Measurements from ENCODE around the gene NEURL1B.

Gene NEURL1B

DNA sequence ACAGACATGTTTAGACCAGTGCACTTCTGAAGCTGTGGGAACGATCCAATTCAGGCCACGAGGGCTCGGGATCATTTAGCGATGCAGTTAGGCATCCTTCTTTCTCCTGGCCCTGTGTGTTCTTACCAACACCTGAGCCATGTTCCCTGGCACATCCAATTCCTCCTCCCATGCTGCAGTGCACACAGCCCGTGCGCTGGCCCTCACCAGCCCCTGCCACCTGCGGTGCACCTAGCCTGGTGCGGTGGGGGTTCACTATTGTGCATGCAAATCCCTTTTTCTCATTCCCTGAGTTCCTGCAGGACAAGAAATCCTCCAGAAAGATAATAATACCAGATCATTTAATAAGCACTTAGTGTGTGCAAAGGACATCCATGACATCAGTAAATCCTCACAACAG, 53.5 kb downstream of the NEURL1B start:
- TF ChIP-seq, protein P1, sequence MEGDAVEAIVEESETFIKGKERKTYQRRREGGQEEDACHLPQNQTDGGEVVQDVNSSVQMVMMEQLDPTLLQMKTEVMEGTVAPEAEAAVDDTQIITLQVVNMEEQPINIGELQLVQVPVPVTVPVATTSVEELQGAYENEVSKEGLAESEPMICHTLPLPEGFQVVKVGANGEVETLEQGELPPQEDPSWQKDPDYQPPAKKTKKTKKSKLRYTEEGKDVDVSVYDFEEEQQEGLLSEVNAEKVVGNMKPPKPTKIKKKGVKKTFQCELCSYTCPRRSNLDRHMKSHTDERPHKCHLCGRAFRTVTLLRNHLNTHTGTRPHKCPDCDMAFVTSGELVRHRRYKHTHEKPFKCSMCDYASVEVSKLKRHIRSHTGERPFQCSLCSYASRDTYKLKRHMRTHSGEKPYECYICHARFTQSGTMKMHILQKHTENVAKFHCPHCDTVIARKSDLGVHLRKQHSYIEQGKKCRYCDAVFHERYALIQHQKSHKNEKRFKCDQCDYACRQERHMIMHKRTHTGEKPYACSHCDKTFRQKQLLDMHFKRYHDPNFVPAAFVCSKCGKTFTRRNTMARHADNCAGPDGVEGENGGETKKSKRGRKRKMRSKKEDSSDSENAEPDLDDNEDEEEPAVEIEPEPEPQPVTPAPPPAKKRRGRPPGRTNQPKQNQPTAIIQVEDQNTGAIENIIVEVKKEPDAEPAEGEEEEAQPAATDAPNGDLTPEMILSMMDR (conservative IDR thresholded peaks at IDR 0.05; ENCODE audit: low read length): no peak
- no peak for TF ChIP-seq EZH2phosphoT487 (IDR thresholded peaks at IDR 0.05; ENCODE audit: borderline replicate concordance)
- no peaks in the 10 kb centered on the region for H3F3A ChIP-seq (ENCODE audit: low read depth)
- H3K27me3 ChIP-seq (ENCODE audit: insufficient read depth, low read length, poor library complexity, severe bottlenecking): no peaks in the 10 kb centered on the region

DNA sequence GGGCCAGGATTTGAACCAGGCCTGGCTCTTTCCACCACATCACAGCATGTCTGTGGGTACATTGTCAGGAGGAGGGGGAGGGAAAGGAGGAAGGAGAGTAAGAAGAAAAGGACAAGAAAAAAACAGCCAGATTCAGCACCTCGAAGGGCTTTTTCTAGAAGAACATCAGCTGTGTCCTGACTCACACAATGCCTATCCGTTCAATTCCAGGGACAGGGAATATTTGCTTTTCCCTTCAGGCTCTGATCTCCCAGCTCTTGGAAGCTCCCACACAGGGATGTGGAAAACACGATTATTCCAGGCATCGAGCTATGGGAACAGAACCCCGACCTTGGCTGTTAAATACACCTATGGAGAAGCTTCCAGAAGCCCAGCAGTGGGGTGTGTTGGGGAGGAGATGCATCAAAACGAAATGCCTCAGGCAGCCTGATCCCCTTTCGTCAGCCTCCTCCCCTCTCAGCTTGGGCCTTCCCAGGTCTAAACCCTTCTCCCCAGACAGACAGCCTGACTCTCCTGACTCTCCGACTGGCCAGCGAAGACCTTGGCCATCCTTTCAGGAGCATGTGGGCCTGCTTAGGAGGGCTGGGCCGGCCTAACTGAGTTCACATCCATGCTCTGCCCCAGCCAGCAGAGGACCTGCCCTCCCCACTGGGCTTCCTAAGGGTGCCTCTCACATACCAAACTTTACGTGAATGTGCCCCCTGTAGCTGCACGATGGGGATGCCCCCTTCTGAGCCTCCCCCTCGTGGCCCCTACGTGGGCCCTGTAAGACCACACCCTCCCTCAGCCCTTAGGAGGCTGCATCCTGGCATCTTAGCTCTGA, 54.4 kb downstream of the NEURL1B start:
- Histone ChIP-seq H3K27me3 (ENCODE audit: insufficient read depth, low read length, poor library complexity, severe bottlenecking) (no peaks in the 10 kb centered on the region), H3K79me2 (ENCODE audit: insufficient read depth, low read length) (no peaks in the 10 kb centered on the region), H3K9me3 (ENCODE audit: insufficient read depth, low read depth, low read length) (no peaks in the 10 kb centered on the region), H4K20me1 (ENCODE audit: insufficient read depth, low read length, poor library complexity, severe bottlenecking) (no peaks in the 10 kb centered on the region), H3K36me3 (ENCODE audit: insufficient read depth, low read length) (no peaks in the 10 kb centered on the region), H3K4me2 (ENCODE audit: low read depth, low read length, poor library complexity, severe bottlenecking) (no peak overlapping the region), H2AFZ (ENCODE audit: low read length) (no peak overlapping the region), H3K9ac (ENCODE audit: low read depth, low read length, poor library complexity, severe bottlenecking) (no peak overlapping the region), H3K4me3 (ENCODE audit: low read length, poor library complexity, severe bottlenecking) (no peak overlapping the region), H3K4me1 (ENCODE audit: insufficient read depth, low read length, poor library complexity, severe bottlenecking) (peaks cover 5% of the 10 kb centered on the region), H3K9me2 (replicated peaks; ENCODE audit: low read depth, low read length) (no peaks in the 10 kb centered on the region), H3F3A (ENCODE audit: low read depth) (no peaks in the 10 kb centered on the region)
- TF ChIP-seq, protein P1 (conservative IDR thresholded peaks at IDR 0.05; ENCODE audit: low read length): no peak
- TF ChIP-seq EZH2phosphoT487 (IDR thresholded peaks at IDR 0.05; ENCODE audit: borderline replicate concordance): no peak

More for the DNA sequence above, 53.5 kb downstream of the NEURL1B start:
- Histone ChIP-seq H3K4me2 (ENCODE audit: low read depth, low read length, poor library complexity, severe bottlenecking) (no peak overlapping the region), H3K4me1 (ENCODE audit: insufficient read depth, low read length, poor library complexity, severe bottlenecking) (peaks cover 5% of the 10 kb centered on the region), H3K9me2 (replicated peaks; ENCODE audit: low read depth, low read length) (no peaks in the 10 kb centered on the region), H3K4me3 (ENCODE audit: low read length, poor library complexity, severe bottlenecking) (no peak overlapping the region), H3K9me3 (ENCODE audit: insufficient read depth, low read depth, low read length) (no peaks in the 10 kb centered on the region), H3K9ac (ENCODE audit: low read depth, low read length, poor library complexity, severe bottlenecking) (no peak overlapping the region), H2AFZ (ENCODE audit: low read length) (no peak overlapping the region), H3K79me2 (ENCODE audit: insufficient read depth, low read length) (no peaks in the 10 kb centered on the region), H3K36me3 (ENCODE audit: insufficient read depth, low read length) (no peaks in the 10 kb centered on the region), H4K20me1 (ENCODE audit: insufficient read depth, low read length, poor library complexity, severe bottlenecking) (no peaks in the 10 kb centered on the region)

DNA sequence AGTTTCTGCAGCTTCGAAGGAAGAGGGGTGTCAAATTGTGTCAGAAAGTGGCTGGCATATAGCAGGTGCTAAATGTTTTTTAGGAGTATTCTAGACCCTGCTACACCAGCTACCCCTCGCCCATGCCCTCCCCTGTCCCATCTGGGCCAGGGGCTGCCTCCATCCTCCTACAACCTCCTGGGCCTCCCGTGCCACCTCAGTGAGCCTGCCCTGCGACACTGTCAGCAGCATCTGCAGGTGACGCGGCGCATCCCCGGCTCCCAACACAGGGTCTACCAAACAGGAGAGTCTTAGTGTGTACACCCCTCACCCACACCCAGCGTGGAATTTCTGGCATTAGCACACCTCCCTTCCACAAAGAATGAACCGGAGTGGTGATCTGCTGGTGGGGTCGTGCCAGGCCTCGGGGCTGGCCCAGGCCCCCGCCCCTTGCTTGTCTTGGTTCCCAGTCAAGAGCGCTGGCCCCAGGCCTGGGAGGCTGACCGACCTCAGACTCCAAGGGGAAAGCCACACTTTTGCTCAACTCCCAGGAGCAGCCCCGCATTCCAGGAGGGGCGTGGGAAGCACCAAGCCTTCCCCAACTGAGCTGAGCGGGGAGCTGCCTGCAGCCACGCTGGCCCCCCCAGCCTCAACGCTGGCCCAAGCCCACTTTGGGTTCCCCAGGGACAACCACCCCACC, 55.2 kb downstream of the NEURL1B start:
- Histone ChIP-seq H4K20me1 (ENCODE audit: insufficient read depth, low read length, poor library complexity, severe bottlenecking) (no peaks in the 10 kb centered on the region), H3K4me2 (ENCODE audit: low read depth, low read length, poor library complexity, severe bottlenecking) (peak overlapping the region; percentile 90), H3K9me3 (ENCODE audit: insufficient read depth, low read depth, low read length) (no peaks in the 10 kb centered on the region), H3K9me2 (replicated peaks; ENCODE audit: low read depth, low read length) (no peaks in the 10 kb centered on the region), H3K4me1 (ENCODE audit: insufficient read depth, low read length, poor library complexity, severe bottlenecking) (peaks cover 5% of the 10 kb centered on the region), H3F3A (ENCODE audit: low read depth) (no peaks in the 10 kb centered on the region), H2AFZ (ENCODE audit: low read length) (no peak overlapping the region), H3K27me3 (ENCODE audit: insufficient read depth, low read length, poor library complexity, severe bottlenecking) (no peaks in the 10 kb centered on the region), H3K9ac (ENCODE audit: low read depth, low read length, poor library complexity, severe bottlenecking) (peak overlapping the region; percentile 90), H3K4me3 (ENCODE audit: low read length, poor library complexity, severe bottlenecking) (no peak overlapping the region), H3K79me2 (ENCODE audit: insufficient read depth, low read length) (no peaks in the 10 kb centered on the region), H3K36me3 (ENCODE audit: insufficient read depth, low read length) (no peaks in the 10 kb centered on the region)
- TF ChIP-seq, protein P1 (conservative IDR thresholded peaks at IDR 0.05; ENCODE audit: low read length): no peak
- TF ChIP-seq EZH2phosphoT487 (IDR thresholded peaks at IDR 0.05; ENCODE audit: borderline replicate concordance): no peak

All from Loucy (cell line).